GM18861 (cell line): ENCODE data around the gene BARX2.

ENCODE experiments used
- ATAC-seq: cut with Tn5 transposase; IDR thresholded peaks from one replicate; pipeline ENCODE4 v1.9.1; 2021; ENCODE audit not compliant: unreplicated experiment

BARX2 gene

DNA sequence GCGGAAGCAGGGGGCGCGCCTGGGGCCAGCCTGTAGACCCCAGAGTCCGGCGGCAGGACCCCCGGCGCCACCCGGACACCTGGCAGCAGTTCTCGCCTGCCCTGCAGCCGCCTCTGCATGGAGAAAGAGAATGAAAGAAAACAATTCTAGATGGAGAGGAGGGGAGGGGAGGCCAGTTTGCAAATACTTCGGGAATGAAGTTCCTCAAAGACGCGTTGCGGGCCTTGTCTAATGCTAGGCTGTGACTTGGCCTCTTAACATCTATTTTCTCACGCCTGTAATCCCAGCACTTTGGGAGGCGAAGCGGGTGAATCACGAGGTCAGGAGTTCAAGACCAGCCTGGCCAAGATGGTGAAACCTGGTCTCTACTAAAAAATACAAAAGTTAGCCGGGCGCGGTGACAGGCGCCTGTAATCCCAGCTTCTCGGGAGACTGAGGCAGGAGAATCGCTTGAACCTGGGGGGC is 2.1 kb upstream of the BARX2 start:
- no peak for ATAC-seq

- ATAC-seq, result no peak
Measured at GRCh38 chr11:129374081-129374992, 1.3 kb upstream of the BARX2 start.

DNA sequence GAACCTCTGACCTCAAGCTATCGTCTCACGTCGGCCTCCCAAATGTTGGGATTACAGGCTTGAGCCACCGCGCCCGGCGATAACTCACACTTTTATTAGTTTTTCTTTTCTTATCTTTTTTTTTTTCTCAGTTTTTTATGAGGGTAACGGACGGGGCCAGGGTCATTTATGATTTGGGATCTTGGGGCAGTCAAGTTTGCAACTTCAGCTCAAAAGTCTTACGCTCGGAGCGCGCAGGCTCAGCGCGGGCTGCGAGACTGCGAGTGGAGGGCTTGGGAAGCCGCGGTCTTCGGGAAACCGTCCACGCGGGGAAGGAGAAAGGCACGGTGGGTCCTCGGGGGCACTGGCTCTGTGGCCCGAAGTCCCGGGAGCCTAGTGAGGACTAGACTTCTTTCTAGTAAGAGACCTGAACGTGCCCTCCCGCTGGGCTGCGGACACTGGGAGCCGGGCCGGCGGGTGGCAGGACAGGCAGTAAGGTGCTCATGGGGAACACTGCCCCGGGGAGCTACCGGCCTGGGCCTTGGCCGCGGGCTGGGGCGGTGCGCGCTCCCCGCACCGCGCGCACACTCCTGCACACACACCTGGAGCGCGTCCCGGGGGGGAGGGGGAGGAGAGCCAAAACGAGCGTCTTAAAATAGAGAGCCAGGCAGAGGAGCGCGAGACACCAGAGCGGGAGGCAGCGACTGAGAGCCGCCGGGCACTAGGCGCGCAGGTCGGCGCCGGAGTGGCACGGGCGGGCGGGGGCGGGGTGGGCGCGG is 476 bp upstream of the BARX2 start:
- ATAC-seq, result no peak

DNA sequence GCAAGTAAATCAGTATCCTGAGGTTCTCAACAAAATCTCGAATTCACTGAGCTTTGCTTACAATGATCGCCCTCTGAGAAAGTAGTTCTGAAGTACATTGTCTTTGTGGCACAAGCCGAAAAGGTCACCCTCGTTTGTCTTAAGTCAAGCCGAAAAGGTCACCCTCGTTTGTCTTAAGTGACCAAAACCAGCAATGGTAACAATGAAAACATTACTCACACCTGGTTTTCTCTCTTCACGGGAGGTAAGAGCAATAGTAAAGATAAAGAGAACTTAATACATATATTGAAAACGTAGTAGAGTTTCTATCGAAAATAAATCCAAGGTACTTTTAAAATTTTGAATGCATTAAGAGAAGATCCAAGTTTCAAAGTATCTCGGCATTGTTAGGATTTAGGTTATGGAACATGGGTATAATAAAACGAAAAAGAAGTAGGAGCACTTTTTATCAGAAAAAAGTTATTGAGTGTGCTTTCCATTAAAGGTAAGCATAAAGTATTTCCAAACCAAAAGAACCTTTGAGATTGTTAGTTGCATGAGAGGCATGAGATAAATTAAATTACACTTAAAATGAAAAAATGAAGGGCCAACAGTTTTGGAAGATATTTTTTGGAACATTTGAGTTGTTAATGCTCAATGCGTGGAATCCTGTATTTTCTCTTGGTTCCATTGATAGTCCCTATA is 1.2 kb downstream of the BARX2 start:
- ATAC-seq, result no peak

- ATAC-seq, result no peak
Measured at GRCh38 chr11:129377739-129378138, 2.1 kb downstream of the BARX2 start.

GRCh38 chr11:129380413-129380812 is 4.8 kb downstream of the BARX2 start:
- no peak for ATAC-seq

- no peak for ATAC-seq
Measured at GRCh38 chr11:129382583-129382982, 6.9 kb downstream of the BARX2 start.

DNA sequence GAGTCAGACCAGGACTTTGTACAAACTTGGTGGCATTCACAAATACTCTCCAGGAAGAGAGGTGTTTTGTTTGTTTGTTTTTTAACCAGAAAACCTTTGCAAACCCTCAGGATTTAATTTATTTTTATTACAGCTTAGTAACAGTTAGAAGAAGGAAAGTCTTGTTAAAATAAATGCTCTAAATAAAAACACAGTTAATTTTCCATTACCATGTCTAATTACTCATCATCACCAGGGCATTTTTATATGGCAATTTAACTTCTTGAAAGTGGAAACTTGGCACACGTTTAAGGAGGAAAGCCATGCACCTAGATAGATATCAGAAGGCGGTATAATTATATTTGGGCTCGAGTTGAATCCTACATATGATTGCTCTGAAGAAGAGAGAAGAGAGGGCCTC is 7.4 kb downstream of the BARX2 start:
- ATAC-seq, result no peak

GRCh38 chr11:129383502-129383901 is 7.9 kb downstream of the BARX2 start:
- no peak for ATAC-seq

DNA sequence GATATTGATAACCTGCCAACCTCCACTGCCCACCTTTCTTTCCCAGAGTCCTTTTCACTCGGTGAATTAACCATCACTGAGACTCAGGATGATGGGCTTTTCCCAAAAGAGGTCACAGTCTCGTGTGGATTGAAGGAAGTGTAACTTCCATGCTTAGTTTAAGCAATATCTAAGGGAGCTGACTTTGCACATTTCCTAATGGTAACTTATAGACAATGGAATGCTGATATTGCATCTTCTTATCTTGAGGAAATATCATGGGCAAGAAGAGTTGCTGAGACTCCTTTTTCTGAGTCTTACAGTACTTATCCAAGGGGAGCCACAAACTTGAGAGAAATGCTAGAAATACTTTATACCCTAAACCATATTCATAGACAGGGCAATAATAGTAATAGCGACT is 8.8 kb downstream of the BARX2 start:
- ATAC-seq, result no peak

DNA sequence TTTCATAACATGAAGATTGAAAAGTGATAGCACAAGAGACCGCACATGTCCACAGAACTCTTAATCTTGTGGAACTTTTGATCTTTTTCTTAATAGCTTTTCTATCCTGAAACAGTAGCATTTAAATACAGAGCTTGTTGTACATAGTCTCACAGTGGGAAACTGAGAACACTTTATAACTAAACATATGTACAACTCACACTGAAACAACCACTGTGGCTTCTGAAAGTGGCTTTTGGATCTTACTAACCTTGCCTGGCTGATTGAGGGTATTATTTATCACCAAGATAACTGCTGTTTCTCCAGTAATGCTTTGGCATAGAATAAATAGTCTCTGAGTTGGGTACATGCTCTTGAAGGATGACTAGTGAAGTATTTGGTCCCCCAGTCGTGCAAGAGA is 10.2 kb downstream of the BARX2 start:
- no peak for ATAC-seq

GRCh38 chr11:129386795-129387397 is 11.2 kb downstream of the BARX2 start:
- ATAC-seq, result no peak

DNA sequence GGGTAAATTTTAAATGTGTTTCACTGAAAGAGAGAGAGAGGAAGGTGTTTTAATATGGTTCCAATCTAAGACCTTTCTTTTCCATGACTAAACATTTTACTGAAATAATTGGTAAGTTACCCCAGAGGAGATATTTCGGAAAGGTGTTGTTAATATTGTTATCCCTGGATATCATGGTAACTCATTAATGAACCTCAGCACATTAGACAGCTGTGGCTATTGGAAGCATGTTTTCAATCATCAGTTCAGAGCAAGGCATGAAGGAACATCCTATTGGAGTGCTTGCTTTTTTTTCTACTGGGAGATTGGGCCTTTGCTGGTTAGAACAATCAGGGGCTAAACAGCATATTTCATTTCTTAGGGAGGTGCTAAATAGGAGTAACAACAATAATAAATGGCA is 11.8 kb downstream of the BARX2 start:
- ATAC-seq, result no peak

DNA sequence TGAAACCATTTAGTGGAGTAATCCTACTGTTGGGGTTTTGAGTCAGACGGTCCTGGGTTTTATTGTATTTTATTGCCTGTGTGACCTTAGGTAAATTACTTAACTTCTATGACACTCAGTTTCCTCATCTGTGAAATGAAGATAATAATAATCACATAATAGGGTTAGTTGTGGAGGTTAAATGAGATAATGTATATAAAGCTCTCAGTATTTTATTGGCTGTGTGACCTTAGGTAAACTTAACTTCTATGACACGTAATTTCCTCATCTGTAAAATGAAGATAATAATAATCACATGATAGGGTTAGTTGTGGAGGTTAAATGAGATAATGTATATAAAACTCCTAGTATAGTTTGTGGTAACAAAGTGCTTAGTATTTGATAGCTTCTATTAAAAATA is 13.2 kb downstream of the BARX2 start:
- ATAC-seq, result no peak

DNA sequence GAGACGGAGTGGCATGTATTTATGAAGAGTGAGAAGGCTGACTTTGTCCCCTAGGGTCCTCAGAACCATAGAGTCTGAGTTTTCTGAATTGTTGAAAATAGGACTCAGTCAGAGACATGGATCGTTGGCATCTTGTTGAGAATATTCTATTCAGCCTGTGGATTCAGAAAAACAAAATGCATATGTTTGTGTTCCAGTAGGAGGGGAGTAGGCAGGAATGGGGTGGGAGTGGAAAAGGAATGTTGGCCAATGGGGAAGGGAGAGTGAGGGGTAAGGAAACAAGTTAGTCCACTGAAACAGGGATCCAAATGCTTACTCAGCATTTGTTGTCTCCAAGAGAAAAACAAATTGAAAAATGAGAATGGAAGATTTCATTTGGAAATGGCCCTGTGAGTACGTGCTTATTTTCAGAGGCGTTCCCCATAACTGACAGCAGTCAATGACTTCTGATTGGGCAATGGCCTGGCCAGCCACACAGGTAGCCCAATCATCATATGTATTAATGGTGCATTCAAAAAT is 14.7 kb downstream of the BARX2 start:
- ATAC-seq, result no peak

GRCh38 chr11:129391360-129391759 is 15.7 kb downstream of the BARX2 start:
- no peak for ATAC-seq

GRCh38 chr11:129391821-129392220 is 16.2 kb downstream of the BARX2 start:
- no peak for ATAC-seq

- no peak for ATAC-seq
Measured at GRCh38 chr11:129392995-129393394, 17.3 kb downstream of the BARX2 start.

GRCh38 chr11:129394709-129395108 is 19.1 kb downstream of the BARX2 start:
- no peak for ATAC-seq

DNA sequence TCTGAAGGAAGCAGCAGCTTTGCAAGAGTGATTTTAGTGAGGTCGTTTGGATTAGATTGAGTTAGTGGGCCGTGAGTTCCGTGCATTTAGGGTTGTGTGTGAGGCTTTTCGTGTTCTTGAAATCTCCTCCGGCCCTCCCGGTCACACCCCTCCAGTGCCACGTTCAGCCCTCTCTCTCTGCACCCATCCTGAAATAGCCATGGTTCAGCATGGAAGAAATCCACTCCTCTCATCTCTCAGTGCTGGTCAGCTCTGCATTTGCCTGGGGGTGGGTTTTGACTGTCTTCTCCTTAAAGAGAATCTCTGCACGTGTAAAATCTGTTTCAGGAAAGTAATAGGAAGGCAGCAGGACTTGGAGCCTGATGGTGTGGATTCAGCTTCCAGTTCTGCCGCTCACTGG is 19.8 kb downstream of the BARX2 start:
- ATAC-seq, result no peak

GRCh38 chr11:129395883-129396282 is 20.2 kb downstream of the BARX2 start:
- ATAC-seq, result no peak
